HCT116 (cell line): ENCODE measurements around the gene CUX1.

ENCODE experiments used
- CTCF ChIP-seq, 3 experiments: fragments of 200-600 bp in 1 of 3; sonication (generic) in 1 of 3; IDR thresholded peaks in 2 of 3; conservative IDR thresholded peaks in 1 of 3; 2 replicates each; pipeline ENCODE4 v1.5.1; 2012 to 2017; ENCODE audit warnings: low read depth in 2 of 3, low read length in 2 of 3, antibody characterized with exemption in 1 of 3, borderline replicate concordance in 1 of 3, control low read depth in 1 of 3, mild to moderate bottlenecking in 1 of 3, mixed read lengths in 1 of 3, mixed run types in 1 of 3, moderate library complexity in 1 of 3; ENCODE audit not compliant: insufficient read depth in 1 of 3
- EGR1 ChIP-seq: IDR thresholded peaks from 2 replicates; pipeline ENCODE4 v1.6.1; 2012; ENCODE audit warnings: low read depth
- EZH2 ChIP-seq: fragments of 200-600 bp; sonication (generic); IDR thresholded peaks from 2 replicates; pipeline ENCODE4 v1.6.1; 2017; ENCODE audit warnings: antibody characterized with exemption, mixed run types
- JUND ChIP-seq: IDR thresholded peaks from 2 replicates; pipeline ENCODE4 v1.6.1; 2012
- POLR2A ChIP-seq: IDR thresholded peaks from 2 replicates; pipeline ENCODE4 v1.7.0; 2011; ENCODE audit warnings: borderline replicate concordance; ENCODE audit not compliant: insufficient read depth, insufficient read length; ENCODE audit errors: extremely low read depth
- POLR2AphosphoS5 ChIP-seq: IDR thresholded peaks from 2 replicates; pipeline ENCODE4 v1.6.1; 2011; ENCODE audit warnings: mild to moderate bottlenecking, low read depth, low read length, moderate library complexity
- SIN3A ChIP-seq: IDR thresholded peaks from 2 replicates; pipeline ENCODE4 v1.6.1; 2012; ENCODE audit warnings: low read depth
- SP1 ChIP-seq: IDR thresholded peaks from 2 replicates; pipeline ENCODE4 v1.6.1; 2012; ENCODE audit warnings: low read depth
- YY1 ChIP-seq: IDR thresholded peaks from 2 replicates; pipeline ENCODE4 v1.6.1; 2011; ENCODE audit warnings: low read length, low read depth, moderate library complexity, mild to moderate bottlenecking; ENCODE audit not compliant: insufficient replicate concordance; ENCODE audit errors: extremely low read depth

DNA sequence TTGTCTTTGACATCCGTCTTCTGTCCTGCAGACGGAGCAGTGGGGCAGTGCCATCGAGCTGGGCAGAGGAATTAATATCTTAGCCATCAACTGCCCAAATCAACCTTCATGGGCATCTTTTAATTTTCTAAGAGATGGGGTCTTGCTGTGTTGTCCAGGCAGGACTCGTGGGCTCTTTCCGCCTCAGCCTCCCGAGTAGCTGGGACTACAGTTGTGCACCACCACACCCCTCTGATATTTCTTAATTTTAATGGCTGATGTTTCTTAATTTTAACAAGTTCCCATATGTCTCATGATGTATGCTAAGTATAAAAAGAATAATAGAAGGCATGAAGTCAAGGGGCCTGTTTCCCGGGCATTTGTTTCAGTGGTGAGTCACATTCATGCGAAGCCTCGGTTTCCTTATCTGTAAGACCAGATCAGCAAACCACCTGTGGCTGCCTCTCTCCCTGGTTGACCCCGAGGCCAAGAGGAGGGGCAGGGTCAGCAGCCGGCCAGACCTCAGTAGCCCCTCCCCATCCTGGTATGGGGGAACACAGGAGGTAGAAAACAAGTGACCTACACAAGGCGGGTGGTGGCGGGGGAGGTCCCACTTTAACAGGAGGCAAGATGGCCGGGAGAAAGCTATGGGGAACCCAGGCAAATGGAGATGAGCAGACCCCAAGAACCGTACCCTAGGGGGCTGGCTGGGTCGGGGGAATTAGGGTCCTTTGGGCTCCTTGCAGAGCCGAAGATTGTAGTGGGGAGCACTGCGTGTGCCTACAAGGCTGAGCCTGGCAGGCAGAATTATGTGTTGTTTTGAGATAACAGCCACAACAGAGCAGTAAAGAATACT, 85.5 kb downstream of the CUX1 start:
- TF ChIP-seq POLR2AphosphoS5: no peak
- TF ChIP-seq CTCF (IDR thresholded peaks at IDR 0.05 in 2 of 3, conservative IDR thresholded peaks at IDR 0.05 in 1 of 3; ENCODE audit: borderline replicate concordance in 1 of 3, insufficient read depth in 1 of 3, low read depth in 2 of 3, low read length in 2 of 3): no peak
- no peak for TF ChIP-seq POLR2A
- no peak for TF ChIP-seq JUND
- no peak for TF ChIP-seq EGR1
- no peak for TF ChIP-seq EZH2
- TF ChIP-seq SIN3A: no peak
- no peak for TF ChIP-seq YY1
- TF ChIP-seq SP1: no peak
